RWPE2 (cell line): Measurements from ENCODE around the gene IQGAP2.
A peak's percentile ranks its signal among the peaks of the same experiment; 100 is the strongest.

Source experiments
- ATAC-seq: fragments of 200-7000 bp; cut with Tn5 transposase; 3 replicates; pipeline ENCODE4 v1.9.1; 2021; ENCODE audit warnings: low read depth
- DNase-seq: peaks from one replicate; pipeline ENCODE4 v3.0.0-alpha.2; 2020; ENCODE audit warnings: low spot score
- H3K27ac ChIP-seq: fragments of 450-650 bp; 2 replicates; pipeline ENCODE4 v1.5.1; 2017; ENCODE audit warnings: mild to moderate bottlenecking; ENCODE audit not compliant: poor library complexity, severe bottlenecking
- H3K27me3 ChIP-seq: fragments of 250-450 bp; sonication (Bioruptor Pico); 2 replicates; pipeline ENCODE4 v1.5.1; 2021; ENCODE audit warnings: mild to moderate bottlenecking, moderate library complexity; ENCODE audit not compliant: insufficient read depth, poor library complexity, severe bottlenecking
- H3K36me3 ChIP-seq: fragments of 250-450 bp; sonication (Bioruptor Pico); 2 replicates; pipeline ENCODE4 v1.5.1; 2020; ENCODE audit warnings: low read depth, mild to moderate bottlenecking, moderate library complexity
- H3K4me1 ChIP-seq: fragments of 250-450 bp; sonication (Bioruptor Pico); 2 replicates; pipeline ENCODE4 v1.5.1; 2021; ENCODE audit warnings: mild to moderate bottlenecking, moderate library complexity; ENCODE audit not compliant: insufficient read depth, poor library complexity, severe bottlenecking
- H3K4me3 ChIP-seq: fragments of 250-450 bp; sonication (Bioruptor Pico); 2 replicates; pipeline ENCODE4 v1.5.1; 2021; ENCODE audit warnings: mild to moderate bottlenecking, moderate library complexity; ENCODE audit not compliant: severe bottlenecking
- H3K9me3 ChIP-seq: fragments of 250-450 bp; sonication (Bioruptor Pico); 2 replicates; pipeline ENCODE4 v1.5.1; 2021; ENCODE audit warnings: mild to moderate bottlenecking, moderate library complexity; ENCODE audit not compliant: severe bottlenecking
- TF ChIP-seq, protein P1 (sequence below): fragments of 450-650 bp; IDR thresholded peaks from one replicate; pipeline ENCODE4 v1.5.1; 2017; ENCODE audit warnings: mild to moderate bottlenecking, moderate library complexity; ENCODE audit not compliant: poor library complexity, severe bottlenecking

Gene IQGAP2

DNA sequence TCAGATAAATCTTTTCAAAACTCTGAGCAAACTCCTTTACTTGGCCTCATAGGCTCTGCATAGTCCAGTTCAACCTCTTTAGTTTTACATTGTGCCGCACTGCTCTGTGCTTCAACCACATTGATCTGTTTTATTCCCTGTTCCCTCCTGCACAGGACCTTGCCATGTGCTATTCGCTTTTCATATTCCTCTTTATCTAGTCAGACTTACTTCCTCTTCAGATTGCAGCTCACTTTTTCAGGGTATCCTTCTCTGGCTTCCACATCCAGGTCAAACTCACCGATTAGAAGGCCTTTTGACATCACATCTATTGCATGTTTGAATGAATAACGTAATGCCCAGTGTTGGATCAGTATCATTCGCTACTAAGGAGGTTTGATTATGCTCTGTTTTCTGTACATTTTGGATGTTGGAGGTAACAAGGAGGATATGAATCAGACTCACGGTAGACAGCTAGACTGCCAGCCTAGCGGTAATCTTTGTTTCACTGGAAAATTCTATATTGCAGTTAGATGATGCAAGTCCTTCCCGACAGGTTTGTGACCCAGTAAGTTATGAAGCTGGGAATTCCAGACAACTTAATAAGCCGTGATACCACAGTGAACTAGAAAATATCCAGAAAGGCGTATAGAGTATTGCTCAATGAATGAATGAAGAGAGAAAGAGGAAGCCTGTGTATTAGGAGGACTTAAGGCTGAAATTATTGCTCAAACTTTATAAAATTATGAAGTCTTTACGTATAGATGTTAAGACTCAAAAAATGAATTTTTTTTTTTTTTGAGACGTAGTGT is 65.7 kb downstream of the IQGAP2 start:
- DNase-seq = no peak
- Histone ChIP-seq H3K4me1 (peaks cover 34% of the 10 kb centered on the region), H3K27me3 (no peaks in the 10 kb centered on the region), H3K4me3 (no peak overlapping the region), H3K36me3 (no peaks in the 10 kb centered on the region), H3K9me3 (peaks cover 2% of the 10 kb centered on the region), H3K27ac (peak overlapping the region; percentile 89)
- peak; percentile 64 for ATAC-seq
- TF ChIP-seq, protein P1, sequence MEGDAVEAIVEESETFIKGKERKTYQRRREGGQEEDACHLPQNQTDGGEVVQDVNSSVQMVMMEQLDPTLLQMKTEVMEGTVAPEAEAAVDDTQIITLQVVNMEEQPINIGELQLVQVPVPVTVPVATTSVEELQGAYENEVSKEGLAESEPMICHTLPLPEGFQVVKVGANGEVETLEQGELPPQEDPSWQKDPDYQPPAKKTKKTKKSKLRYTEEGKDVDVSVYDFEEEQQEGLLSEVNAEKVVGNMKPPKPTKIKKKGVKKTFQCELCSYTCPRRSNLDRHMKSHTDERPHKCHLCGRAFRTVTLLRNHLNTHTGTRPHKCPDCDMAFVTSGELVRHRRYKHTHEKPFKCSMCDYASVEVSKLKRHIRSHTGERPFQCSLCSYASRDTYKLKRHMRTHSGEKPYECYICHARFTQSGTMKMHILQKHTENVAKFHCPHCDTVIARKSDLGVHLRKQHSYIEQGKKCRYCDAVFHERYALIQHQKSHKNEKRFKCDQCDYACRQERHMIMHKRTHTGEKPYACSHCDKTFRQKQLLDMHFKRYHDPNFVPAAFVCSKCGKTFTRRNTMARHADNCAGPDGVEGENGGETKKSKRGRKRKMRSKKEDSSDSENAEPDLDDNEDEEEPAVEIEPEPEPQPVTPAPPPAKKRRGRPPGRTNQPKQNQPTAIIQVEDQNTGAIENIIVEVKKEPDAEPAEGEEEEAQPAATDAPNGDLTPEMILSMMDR = no peak

GRCh38 chr5:76469656-76470290 is 66.7 kb downstream of the IQGAP2 start:
- DNase-seq = no peak
- H3K9me3 ChIP-seq = peaks cover 2% of the 10 kb centered on the region
- no peak overlapping the region for H3K4me3 ChIP-seq
- peaks cover 34% of the 10 kb centered on the region for H3K4me1 ChIP-seq
- peak overlapping the region; percentile 89 for H3K27ac ChIP-seq
- no peak for ATAC-seq
- H3K36me3 ChIP-seq = no peaks in the 10 kb centered on the region
- H3K27me3 ChIP-seq = no peaks in the 10 kb centered on the region
- TF ChIP-seq, protein P1 = no peak

- Histone ChIP-seq H3K4me3 (no peak overlapping the region), H3K27me3 (no peaks in the 10 kb centered on the region), H3K9me3 (peaks cover 2% of the 10 kb centered on the region), H3K4me1 (peaks cover 34% of the 10 kb centered on the region), H3K36me3 (no peaks in the 10 kb centered on the region), H3K27ac (peak overlapping the region; percentile 89)
- ATAC-seq = no peak
- TF ChIP-seq, protein P1 = no peak
- DNase-seq = no peak
Measured at GRCh38 chr5:76470976-76471375, 67.9 kb downstream of the IQGAP2 start.

- no peaks in the 10 kb centered on the region for H3K27me3 ChIP-seq
- H3K4me3 ChIP-seq = no peak overlapping the region
- ATAC-seq = no peak
- TF ChIP-seq, protein P1 = no peak
- H3K9me3 ChIP-seq = peaks cover 2% of the 10 kb centered on the region
- peaks cover 34% of the 10 kb centered on the region for H3K4me1 ChIP-seq
- peak overlapping the region; percentile 89 for H3K27ac ChIP-seq
- DNase-seq = no peak
- no peaks in the 10 kb centered on the region for H3K36me3 ChIP-seq
Measured at GRCh38 chr5:76471406-76471805, 68.3 kb downstream of the IQGAP2 start.

DNA sequence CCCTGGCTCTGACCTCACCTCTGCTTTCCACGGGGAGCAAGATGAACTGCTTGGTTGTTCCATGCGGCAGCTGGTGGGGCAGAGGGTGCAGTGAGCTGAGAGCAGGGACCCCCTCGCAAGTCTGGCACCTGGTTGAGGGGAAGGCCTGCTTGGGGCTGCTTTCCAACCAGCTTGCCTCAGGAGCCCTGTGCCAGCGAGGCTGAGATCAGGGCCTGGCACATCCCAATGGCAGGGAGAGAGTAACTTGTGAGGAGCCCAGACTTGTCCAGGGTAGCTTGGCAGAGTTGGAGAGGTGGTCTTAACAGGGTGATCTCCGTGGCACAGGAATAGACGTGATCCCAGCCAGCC is 68.9 kb downstream of the IQGAP2 start:
- Histone ChIP-seq H3K27ac (peak overlapping the region; percentile 89), H3K36me3 (no peaks in the 10 kb centered on the region), H3K4me1 (peaks cover 34% of the 10 kb centered on the region), H3K9me3 (peaks cover 2% of the 10 kb centered on the region), H3K4me3 (no peak overlapping the region), H3K27me3 (no peaks in the 10 kb centered on the region)
- DNase-seq (no peak), ATAC-seq (no peak)
- TF ChIP-seq, protein P1 = no peak
